Stomach (tissue), 4 donors: ENCODE measurements around the gene FAM177B.

Experiments used
- CTCF ChIP-seq, 7 experiments: fragments of 450-650 bp in 4 of 7; fragments of 200-600 bp in 3 of 7; sonication (generic) in 3 of 7; IDR thresholded peaks; one replicate each; pipeline ENCODE4 v1.5.1; 2016 to 2019; ENCODE audit warnings: antibody characterized with exemption in 7 of 7, control low read depth in 2 of 7, mild to moderate bottlenecking in 1 of 7
- EP300 ChIP-seq: sonication (generic); formaldehyde crosslinking; IDR thresholded peaks from one replicate; pipeline ENCODE4 v1.6.1; 2017; ENCODE audit warnings: antibody characterized with exemption
- POLR2A ChIP-seq, 4 donors: fragments of 450-650 bp; IDR thresholded peaks; one replicate each; pipeline ENCODE4 v1.6.1; 2016; ENCODE audit warnings: antibody characterized with exemption in 4 of 4, control low read depth in 2 of 4, mild to moderate bottlenecking in 1 of 4, moderate library complexity in 1 of 4

- no peak for TF ChIP-seq CTCF (IDR thresholded peaks at IDR 0.05)
- no peak for TF ChIP-seq POLR2A (IDR thresholded peaks at IDR 0.05)
- no peak for TF ChIP-seq EP300
These were observed 33.1 kb downstream of the FAM177B start for GRCh38 chr1:222769971-222770620.
